Measurements from ENCODE around the gene TRH. TPM values are rescaled to one million over a fixed set of nuclear protein-coding genes. Genes with fewer than 3 reads are reported as not detected.

The TRH gene
- total RNA-seq, 1 donor from 2014 or later, result 0.49 TPM

GRCh38 chr3:129950318-129951046, 24.0 kb upstream of the TRH start:
- Mint-ChIP-seq H3K27me3 (ENCODE audit: unreplicated experiment) (peaks cover 16% of the 10 kb centered on the region), H3K9me3 (ENCODE audit: unreplicated experiment) (no peaks in the 10 kb centered on the region), H3K4me3 (ENCODE audit: unreplicated experiment) (no peak overlapping the region), H3K4me1 (ENCODE audit: unreplicated experiment) (peaks cover 9% of the 10 kb centered on the region), H3K36me3 (ENCODE audit: low read depth, unreplicated experiment) (peaks cover 5% of the 10 kb centered on the region), H3K27ac (ENCODE audit: unreplicated experiment) (no peak overlapping the region)
- no peak for TF ChIP-seq CTCF (IDR thresholded peaks at IDR 0.05; ENCODE audit: unreplicated experiment)
- no peak for DNase-seq (ENCODE audit: low spot score)

- Mint-ChIP-seq H3K27ac (ENCODE audit: unreplicated experiment) (no peak overlapping the region), H3K9me3 (ENCODE audit: unreplicated experiment) (no peaks in the 10 kb centered on the region), H3K36me3 (ENCODE audit: low read depth, unreplicated experiment) (peaks cover 3% of the 10 kb centered on the region), H3K4me3 (ENCODE audit: unreplicated experiment) (no peak overlapping the region), H3K27me3 (ENCODE audit: unreplicated experiment) (peaks cover 17% of the 10 kb centered on the region), H3K4me1 (ENCODE audit: unreplicated experiment) (peaks cover 5% of the 10 kb centered on the region)
- DNase-seq (ENCODE audit: low spot score), result no peak
- no peak for TF ChIP-seq CTCF (IDR thresholded peaks at IDR 0.05; ENCODE audit: unreplicated experiment)
Observed at GRCh38 chr3:129952556-129953355, 21.8 kb upstream of the TRH start.

- no peak for DNase-seq (ENCODE audit: low spot score)
- Mint-ChIP-seq H3K27me3 (ENCODE audit: unreplicated experiment) (peaks cover 21% of the 10 kb centered on the region), H3K9me3 (ENCODE audit: unreplicated experiment) (no peaks in the 10 kb centered on the region), H3K4me1 (ENCODE audit: unreplicated experiment) (peaks cover 5% of the 10 kb centered on the region), H3K27ac (ENCODE audit: unreplicated experiment) (no peak overlapping the region), H3K36me3 (ENCODE audit: low read depth, unreplicated experiment) (no peaks in the 10 kb centered on the region), H3K4me3 (ENCODE audit: unreplicated experiment) (no peak overlapping the region)
- no peak for TF ChIP-seq CTCF (IDR thresholded peaks at IDR 0.05; ENCODE audit: unreplicated experiment)
Observed at GRCh38 chr3:129953621-129954020, 20.9 kb upstream of the TRH start.

- Mint-ChIP-seq H3K4me3 (ENCODE audit: unreplicated experiment) (no peak overlapping the region), H3K27ac (ENCODE audit: unreplicated experiment) (no peak overlapping the region), H3K4me1 (ENCODE audit: unreplicated experiment) (peaks cover 5% of the 10 kb centered on the region)
Observed at GRCh38 chr3:129954514-129954913, 20.0 kb upstream of the TRH start.

More at GRCh38 chr3:129954514-129954913, 20.0 kb upstream of the TRH start:
- H3K9me3 Mint-ChIP-seq (ENCODE audit: unreplicated experiment), result no peaks in the 10 kb centered on the region
- no peaks in the 10 kb centered on the region for H3K36me3 Mint-ChIP-seq (ENCODE audit: low read depth, unreplicated experiment)
- no peak for TF ChIP-seq CTCF (IDR thresholded peaks at IDR 0.05; ENCODE audit: unreplicated experiment)
- H3K27me3 Mint-ChIP-seq (ENCODE audit: unreplicated experiment), result peaks cover 21% of the 10 kb centered on the region
- no peak for DNase-seq (ENCODE audit: low spot score)

All from endothelial cell (in vitro differentiated cells).